ENCODE measurements around the gene ATP9A.
A peak's percentile ranks its signal among the peaks of the same experiment; 100 is the strongest.

ATP9A gene

DNA sequence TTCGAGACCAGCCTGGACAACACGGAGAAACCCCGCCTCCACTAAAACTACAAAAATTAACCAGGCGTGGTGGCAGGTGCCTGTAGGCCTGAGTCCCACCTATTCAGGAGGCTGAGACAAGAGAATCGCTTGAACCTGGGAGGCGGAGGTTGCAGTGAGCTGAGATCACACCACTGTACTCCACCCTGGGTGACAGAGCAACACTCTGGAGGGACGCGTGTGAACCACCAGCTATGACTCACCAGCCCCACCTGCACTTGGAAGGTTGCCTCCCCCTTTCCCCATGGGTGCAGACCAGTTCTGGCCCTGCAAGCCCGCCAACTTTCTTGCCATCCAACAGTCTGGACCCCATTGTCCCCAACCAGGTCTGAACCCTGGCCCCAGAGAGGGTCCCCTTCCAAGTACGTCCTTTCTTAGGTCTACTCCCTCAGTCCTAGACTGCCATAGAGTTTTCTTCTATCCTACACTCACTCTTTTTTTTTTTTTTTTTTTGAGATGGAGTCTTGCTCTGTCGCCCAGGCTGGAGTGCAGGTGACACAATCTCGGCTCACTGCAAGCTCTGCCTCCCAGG is 29.2 kb downstream of the ATP9A start (continued):
- TF ChIP-seq ZNF48 (tag by site-specific recombination; IDR thresholded peaks at IDR 0.05) (no peak), ZSCAN16 (tag by site-specific recombination; IDR thresholded peaks at IDR 0.05) (no peak), RBAK (tag by site-specific recombination; IDR thresholded peaks at IDR 0.05) (no peak), ZNF394 (tag by site-specific recombination; IDR thresholded peaks at IDR 0.05; ENCODE audit: borderline replicate concordance) (no peak), ZNF654 (tag by site-specific recombination; IDR thresholded peaks at IDR 0.05; ENCODE audit: low read depth) (no peak), ZSCAN30 (tag by site-specific recombination; IDR thresholded peaks at IDR 0.05) (no peak), ZNF362 (tag by site-specific recombination; IDR thresholded peaks at IDR 0.05) (peak; percentile 50; the same call in 1 of the 2 replicates), GLIS2 (tag by site-specific recombination; IDR thresholded peaks at IDR 0.05) (peak; percentile 52), ZSCAN18 (tag by site-specific recombination; IDR thresholded peaks at IDR 0.05) (no peak), KLF10 (tag by site-specific recombination; IDR thresholded peaks at IDR 0.05) (no peak), ZNF704 (tag by site-specific recombination; IDR thresholded peaks at IDR 0.05) (no peak), ZBTB10 (tag by site-specific recombination; IDR thresholded peaks at IDR 0.05) (0 out of 2 replicates have a peak, but pooled peaks have one; percentile 45), ZNF518A (tag by site-specific recombination; conservative IDR thresholded peaks at IDR 0.05; ENCODE audit: low read depth) (no peak), KLF16 (tag by site-specific recombination; IDR thresholded peaks at IDR 0.05) (0 out of 2 replicates have a peak, but pooled peaks have one; percentile 48), ZNF560 (tag by site-specific recombination; IDR thresholded peaks at IDR 0.05; ENCODE audit: borderline replicate concordance) (no peak), ZBTB17 (tag by site-specific recombination; IDR thresholded peaks at IDR 0.05) (no peak), ZBTB1 (tag by site-specific recombination; IDR thresholded peaks at IDR 0.05) (no peak), ZNF830 (tag by site-specific recombination; IDR thresholded peaks at IDR 0.05; ENCODE audit: low read depth) (no peak), ZNF76 (tag by site-specific recombination; IDR thresholded peaks at IDR 0.05; ENCODE audit: borderline replicate concordance, low read depth) (no peak), SP2 (tag by site-specific recombination; IDR thresholded peaks at IDR 0.05) (no peak), YY1 (tag by site-specific recombination; IDR thresholded peaks at IDR 0.05) (no peak), BCL6B (tag by site-specific recombination; IDR thresholded peaks at IDR 0.05) (no peak), ZNF175 (tag by site-specific recombination; IDR thresholded peaks at IDR 0.05) (no peak), YY2 (tag by site-specific recombination; IDR thresholded peaks at IDR 0.05) (no peak)
- TF ChIP-seq, protein P1, sequence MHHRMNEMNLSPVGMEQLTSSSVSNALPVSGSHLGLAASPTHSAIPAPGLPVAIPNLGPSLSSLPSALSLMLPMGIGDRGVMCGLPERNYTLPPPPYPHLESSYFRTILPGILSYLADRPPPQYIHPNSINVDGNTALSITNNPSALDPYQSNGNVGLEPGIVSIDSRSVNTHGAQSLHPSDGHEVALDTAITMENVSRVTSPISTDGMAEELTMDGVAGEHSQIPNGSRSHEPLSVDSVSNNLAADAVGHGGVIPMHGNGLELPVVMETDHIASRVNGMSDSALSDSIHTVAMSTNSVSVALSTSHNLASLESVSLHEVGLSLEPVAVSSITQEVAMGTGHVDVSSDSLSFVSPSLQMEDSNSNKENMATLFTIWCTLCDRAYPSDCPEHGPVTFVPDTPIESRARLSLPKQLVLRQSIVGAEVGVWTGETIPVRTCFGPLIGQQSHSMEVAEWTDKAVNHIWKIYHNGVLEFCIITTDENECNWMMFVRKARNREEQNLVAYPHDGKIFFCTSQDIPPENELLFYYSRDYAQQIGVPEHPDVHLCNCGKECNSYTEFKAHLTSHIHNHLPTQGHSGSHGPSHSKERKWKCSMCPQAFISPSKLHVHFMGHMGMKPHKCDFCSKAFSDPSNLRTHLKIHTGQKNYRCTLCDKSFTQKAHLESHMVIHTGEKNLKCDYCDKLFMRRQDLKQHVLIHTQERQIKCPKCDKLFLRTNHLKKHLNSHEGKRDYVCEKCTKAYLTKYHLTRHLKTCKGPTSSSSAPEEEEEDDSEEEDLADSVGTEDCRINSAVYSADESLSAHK (tag by site-specific recombination; IDR thresholded peaks at IDR 0.05), result no peak

All from HEK293 (cell line).